ENCODE results near the gene ANTXR2.

Gene ANTXR2

DNA sequence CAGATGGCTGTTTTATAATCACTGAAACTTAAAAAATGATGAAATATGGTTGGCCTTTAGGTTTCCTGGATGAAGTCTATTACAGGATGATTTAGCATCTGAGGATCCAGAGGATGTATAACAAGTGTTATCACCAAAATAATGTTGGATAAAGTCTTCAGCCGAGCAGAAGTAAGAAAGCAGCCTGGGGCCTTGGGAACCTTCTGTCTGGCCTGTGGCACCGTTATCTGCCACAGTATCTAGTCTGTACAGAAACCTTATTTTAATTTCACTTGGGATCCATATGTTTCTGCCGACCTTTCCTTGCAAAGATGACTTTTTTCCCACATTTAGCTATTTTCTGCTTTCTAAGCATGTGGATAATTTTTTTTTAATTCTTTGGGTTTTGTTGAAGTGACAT, 20.5 kb upstream of the ANTXR2 start:
- ChIA-PET CTCF (no interaction called here), POLR2A (ENCODE audit: low non-redundant PET) (no interaction called here)
- TF ChIP-seq, protein P1, sequence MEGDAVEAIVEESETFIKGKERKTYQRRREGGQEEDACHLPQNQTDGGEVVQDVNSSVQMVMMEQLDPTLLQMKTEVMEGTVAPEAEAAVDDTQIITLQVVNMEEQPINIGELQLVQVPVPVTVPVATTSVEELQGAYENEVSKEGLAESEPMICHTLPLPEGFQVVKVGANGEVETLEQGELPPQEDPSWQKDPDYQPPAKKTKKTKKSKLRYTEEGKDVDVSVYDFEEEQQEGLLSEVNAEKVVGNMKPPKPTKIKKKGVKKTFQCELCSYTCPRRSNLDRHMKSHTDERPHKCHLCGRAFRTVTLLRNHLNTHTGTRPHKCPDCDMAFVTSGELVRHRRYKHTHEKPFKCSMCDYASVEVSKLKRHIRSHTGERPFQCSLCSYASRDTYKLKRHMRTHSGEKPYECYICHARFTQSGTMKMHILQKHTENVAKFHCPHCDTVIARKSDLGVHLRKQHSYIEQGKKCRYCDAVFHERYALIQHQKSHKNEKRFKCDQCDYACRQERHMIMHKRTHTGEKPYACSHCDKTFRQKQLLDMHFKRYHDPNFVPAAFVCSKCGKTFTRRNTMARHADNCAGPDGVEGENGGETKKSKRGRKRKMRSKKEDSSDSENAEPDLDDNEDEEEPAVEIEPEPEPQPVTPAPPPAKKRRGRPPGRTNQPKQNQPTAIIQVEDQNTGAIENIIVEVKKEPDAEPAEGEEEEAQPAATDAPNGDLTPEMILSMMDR (conservative IDR thresholded peaks at IDR 0.05; ENCODE audit: low read depth) = no peak
- H3K27ac ChIP-seq = no peak overlapping the region
- no peak for DNase-seq (ENCODE audit: low spot score)

DNA sequence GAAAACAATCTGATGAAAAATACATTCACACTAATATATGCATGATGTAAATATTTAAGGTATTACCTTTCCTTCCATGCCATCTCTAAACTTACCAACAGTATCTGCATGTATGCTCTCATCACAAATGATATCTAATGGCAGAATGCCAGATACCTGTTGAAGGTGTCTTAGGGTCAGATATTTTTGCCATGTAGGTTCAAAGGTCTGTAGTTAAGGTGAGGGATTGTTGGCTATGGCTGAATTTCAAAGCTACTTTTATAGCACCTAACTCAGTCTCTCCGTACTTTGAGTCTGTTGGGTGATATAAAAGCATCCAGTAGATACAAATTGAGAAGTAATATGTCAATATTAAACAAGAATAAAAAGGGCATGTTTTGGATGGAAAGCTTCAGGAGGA, 19.8 kb upstream of the ANTXR2 start:
- no peak for DNase-seq (ENCODE audit: low spot score)
- ChIA-PET POLR2A (ENCODE audit: low non-redundant PET) (no interaction called here), CTCF (interaction anchor here (0.8 kb wide), 1 partner anchor 137 kb away, joined by 3 read pairs; no protein-coding TSS in a partner anchor)
- H3K27ac ChIP-seq = no peak overlapping the region
- TF ChIP-seq, protein P1 (conservative IDR thresholded peaks at IDR 0.05; ENCODE audit: low read depth) = no peak

DNA sequence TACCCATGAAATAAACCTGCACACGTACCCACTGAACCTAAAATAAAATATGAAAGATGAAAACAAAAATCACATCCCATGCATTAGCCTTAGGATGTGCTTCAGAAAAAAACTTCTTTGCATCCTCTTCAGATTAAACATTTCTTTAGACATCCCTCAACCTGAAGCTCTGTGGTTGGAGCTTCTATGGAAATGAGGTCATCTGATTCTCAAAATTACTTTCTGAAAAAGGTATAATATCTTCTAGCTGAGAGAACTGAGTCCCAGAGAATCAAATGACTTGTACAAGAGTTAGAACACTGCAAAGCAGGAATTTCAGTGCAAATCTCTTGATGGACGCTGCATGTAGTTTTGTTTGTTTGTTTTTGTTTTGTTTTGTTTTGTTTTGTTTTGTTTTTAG, 19.1 kb upstream of the ANTXR2 start:
- no peak overlapping the region for H3K27ac ChIP-seq
- POLR2A ChIA-PET (ENCODE audit: low non-redundant PET) = no interaction called here
- DNase-seq (ENCODE audit: low spot score) = no peak
- CTCF ChIA-PET = no interaction called here
- TF ChIP-seq, protein P1 (conservative IDR thresholded peaks at IDR 0.05; ENCODE audit: low read depth) = no peak

- H3K27ac ChIP-seq = no peak overlapping the region
- TF ChIP-seq, protein P1 (conservative IDR thresholded peaks at IDR 0.05; ENCODE audit: low read depth) = no peak
- POLR2A ChIA-PET (ENCODE audit: low non-redundant PET) = no interaction called here
- CTCF ChIA-PET = interaction anchor here (0.5 to 0.6 kb wide), 2 partner anchors 33 to 1282 kb away, joined by 5 read pairs; no protein-coding TSS in a partner anchor
- no peak for DNase-seq (ENCODE audit: low spot score)
Measured at GRCh38 chr4:80091688-80092087, 18.7 kb upstream of the ANTXR2 start.

GRCh38 chr4:80091184-80091583, 18.2 kb upstream of the ANTXR2 start:
- TF ChIP-seq, protein P1 (conservative IDR thresholded peaks at IDR 0.05; ENCODE audit: low read depth) = no peak
- ChIA-PET CTCF (interaction anchor here (0.5 to 0.6 kb wide), 2 partner anchors 34 to 1281 kb away, joined by 5 read pairs; no protein-coding TSS in a partner anchor), POLR2A (ENCODE audit: low non-redundant PET) (no interaction called here)
- no peak for DNase-seq (ENCODE audit: low spot score)
- H3K27ac ChIP-seq = no peak overlapping the region

DNA sequence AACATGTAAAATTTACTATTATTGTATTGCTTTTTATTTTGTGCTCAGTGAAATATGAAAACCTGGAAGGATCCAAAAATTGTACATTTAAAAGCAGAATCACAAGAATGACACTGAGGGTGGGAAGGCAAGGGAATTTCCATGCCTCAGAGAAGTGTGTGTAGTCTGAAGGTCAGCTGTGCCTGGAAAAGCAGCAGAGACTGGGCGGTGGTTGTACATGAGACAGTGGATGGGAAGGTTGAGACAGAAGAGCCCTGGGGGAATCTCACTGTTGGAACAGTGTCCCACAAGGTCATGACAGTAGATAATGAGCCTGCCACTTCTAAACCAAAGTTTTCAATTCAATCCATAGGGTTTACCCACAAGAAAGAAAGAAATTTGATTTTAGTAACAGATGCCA, 17.1 kb upstream of the ANTXR2 start:
- POLR2A ChIA-PET (ENCODE audit: low non-redundant PET) = no interaction called here
- no peak overlapping the region for H3K27ac ChIP-seq
- TF ChIP-seq, protein P1 (conservative IDR thresholded peaks at IDR 0.05; ENCODE audit: low read depth) = no peak
- no peak for DNase-seq (ENCODE audit: low spot score)
- CTCF ChIA-PET = interaction anchor here (0.8 kb wide), 1 partner anchor 1625 kb away, joined by 3 read pairs; no protein-coding TSS in a partner anchor

- TF ChIP-seq, protein P1 (conservative IDR thresholded peaks at IDR 0.05; ENCODE audit: low read depth) = no peak
- ChIA-PET CTCF (no interaction called here), POLR2A (ENCODE audit: low non-redundant PET) (no interaction called here)
- no peak for DNase-seq (ENCODE audit: low spot score)
- no peak overlapping the region for H3K27ac ChIP-seq
Measured at GRCh38 chr4:80088471-80088870, 15.4 kb upstream of the ANTXR2 start.
